WI38 (cell line): ENCODE measurements around the gene CCDC154.

Source experiments
- H3K4me3 ChIP-seq: 2 replicates; pipeline ENCODE4 v1.5.1; 2011; ENCODE audit warnings: low read depth, mild to moderate bottlenecking, control low read depth, low read length
- TF ChIP-seq, protein P1 (sequence below): IDR thresholded peaks from 2 replicates; pipeline ENCODE4 v1.5.1; 2012; ENCODE audit warnings: low read depth, mild to moderate bottlenecking, control low read depth, low read length

Gene CCDC154, protein sequence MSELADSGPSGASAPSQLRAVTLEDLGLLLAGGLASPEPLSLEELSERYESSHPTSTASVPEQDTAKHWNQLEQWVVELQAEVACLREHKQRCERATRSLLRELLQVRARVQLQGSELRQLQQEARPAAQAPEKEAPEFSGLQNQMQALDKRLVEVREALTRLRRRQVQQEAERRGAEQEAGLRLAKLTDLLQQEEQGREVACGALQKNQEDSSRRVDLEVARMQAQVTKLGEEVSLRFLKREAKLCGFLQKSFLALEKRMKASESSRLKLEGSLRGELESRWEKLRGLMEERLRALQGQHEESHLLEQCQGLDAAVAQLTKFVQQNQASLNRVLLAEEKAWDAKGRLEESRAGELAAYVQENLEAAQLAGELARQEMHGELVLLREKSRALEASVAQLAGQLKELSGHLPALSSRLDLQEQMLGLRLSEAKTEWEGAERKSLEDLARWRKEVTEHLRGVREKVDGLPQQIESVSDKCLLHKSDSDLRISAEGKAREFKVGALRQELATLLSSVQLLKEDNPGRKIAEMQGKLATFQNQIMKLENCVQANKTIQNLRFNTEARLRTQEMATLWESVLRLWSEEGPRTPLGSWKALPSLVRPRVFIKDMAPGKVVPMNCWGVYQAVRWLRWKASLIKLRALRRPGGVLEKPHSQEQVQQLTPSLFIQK

DNA sequence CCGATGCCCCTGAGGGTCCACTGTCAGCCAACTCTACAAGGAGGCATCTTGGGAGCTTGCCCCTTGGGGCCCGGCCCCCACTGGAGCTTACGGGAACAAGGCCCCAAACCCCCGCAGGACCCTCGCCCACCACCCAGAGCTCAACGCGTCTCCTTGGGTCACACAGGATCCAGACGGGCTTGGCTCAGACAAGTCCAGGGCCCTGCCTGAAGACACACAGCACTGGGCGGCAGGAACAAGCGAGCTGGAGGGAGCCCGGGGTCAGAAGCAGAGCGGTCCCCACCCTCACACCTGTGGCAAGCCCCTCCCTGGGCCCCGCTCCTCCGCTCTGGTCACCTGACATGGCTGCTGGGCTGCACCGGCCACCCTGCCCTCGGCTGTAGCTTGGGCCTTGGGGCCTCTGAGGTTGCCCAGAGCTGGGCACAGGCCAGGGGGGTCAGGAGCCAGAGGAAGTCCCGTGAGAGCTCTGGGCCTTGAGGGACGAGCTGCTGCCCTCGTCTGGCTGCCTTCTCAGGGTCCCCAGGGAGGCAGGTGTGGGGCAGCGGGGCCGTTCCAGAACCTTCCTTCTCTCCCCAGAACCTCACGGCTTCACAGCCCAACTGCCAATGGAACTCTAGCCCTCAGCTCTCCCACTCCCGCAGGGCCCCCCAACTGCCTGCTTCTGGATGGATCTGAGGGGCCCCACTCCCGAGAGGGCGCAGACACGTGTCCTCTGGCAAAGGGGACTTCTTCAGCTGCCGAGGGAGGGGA lies at the start of gene CCDC154:
Gene CCDC154, minus strand, starts transcription at position 577 of the 750 bp plus-strand sequence. Its CDS starts 234 bp downstream, at position 343.
- TF ChIP-seq, protein P1, sequence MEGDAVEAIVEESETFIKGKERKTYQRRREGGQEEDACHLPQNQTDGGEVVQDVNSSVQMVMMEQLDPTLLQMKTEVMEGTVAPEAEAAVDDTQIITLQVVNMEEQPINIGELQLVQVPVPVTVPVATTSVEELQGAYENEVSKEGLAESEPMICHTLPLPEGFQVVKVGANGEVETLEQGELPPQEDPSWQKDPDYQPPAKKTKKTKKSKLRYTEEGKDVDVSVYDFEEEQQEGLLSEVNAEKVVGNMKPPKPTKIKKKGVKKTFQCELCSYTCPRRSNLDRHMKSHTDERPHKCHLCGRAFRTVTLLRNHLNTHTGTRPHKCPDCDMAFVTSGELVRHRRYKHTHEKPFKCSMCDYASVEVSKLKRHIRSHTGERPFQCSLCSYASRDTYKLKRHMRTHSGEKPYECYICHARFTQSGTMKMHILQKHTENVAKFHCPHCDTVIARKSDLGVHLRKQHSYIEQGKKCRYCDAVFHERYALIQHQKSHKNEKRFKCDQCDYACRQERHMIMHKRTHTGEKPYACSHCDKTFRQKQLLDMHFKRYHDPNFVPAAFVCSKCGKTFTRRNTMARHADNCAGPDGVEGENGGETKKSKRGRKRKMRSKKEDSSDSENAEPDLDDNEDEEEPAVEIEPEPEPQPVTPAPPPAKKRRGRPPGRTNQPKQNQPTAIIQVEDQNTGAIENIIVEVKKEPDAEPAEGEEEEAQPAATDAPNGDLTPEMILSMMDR = no peak
- H3K4me3 ChIP-seq = no peak within 1 kb of the TSS

DNA sequence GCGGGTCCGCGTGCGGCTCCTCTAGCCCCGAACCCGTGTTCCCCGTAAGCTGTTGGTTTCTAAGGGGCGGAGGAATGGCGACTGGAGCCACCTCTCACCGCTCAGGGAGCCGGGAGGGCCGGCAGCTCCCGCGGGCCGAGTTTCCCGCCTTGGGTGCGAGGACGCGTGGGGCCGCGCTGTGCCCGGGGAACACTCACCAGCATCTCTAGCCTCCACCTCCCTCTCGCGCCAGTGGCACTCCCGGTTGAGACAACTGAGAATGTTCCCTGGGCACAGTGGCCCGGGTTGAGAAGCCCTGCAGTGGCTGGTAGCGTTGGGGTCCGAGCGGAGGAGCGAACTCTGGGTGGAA lies 49.4 kb upstream of the CCDC154 start:
- peak overlapping the region; percentile 86 for H3K4me3 ChIP-seq
- TF ChIP-seq, protein P1 = no peak

DNA sequence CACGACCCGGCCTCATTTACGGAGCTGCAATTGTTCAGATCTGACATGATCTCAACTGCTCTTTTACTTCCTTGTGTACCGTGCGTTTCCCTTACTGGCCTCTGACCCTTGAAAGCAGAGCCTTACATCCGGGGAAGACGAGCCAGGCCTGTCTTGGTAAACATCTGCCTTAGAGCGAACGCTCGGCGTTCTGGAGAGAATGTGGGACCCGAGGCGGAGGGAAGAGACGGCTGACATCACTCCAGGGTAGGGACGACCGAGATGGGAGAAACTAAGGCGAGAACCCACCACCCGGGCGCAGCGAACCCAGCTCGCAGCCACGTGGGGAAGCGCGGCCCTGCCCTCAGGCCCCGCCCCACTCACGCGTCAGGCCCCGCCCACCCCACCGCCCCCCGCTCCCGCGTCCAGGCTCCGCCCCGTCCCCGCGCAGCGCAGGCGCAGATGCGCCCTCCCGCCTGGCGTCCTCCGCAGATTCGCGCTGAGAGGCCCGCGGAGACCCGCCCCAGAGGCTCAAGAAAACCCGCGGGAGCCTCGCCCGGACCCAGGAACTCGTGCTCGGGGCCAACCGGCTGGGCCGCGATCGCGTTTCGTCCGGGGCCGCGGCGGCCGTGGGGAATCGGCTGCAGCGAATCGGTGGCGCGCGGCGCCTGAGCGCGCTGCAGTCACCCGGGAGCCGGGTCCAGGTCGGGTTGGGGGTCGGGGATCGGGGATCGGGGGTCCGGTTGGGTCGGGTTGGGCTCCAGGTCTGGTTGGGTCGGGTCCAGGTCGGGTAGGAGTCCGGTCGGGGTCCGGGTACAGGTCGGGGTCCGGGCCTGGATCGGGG lies 48.8 kb upstream of the CCDC154 start, which contains the start of gene TELO2:
Gene TELO2, plus strand, starts transcription at position 438 of the 823 bp plus-strand sequence. CDS start 922 bp downstream, outside the sequence.
- peak within 1 kb of the TSS; percentile 86 for H3K4me3 ChIP-seq
- TF ChIP-seq, protein P1 = no peak

DNA sequence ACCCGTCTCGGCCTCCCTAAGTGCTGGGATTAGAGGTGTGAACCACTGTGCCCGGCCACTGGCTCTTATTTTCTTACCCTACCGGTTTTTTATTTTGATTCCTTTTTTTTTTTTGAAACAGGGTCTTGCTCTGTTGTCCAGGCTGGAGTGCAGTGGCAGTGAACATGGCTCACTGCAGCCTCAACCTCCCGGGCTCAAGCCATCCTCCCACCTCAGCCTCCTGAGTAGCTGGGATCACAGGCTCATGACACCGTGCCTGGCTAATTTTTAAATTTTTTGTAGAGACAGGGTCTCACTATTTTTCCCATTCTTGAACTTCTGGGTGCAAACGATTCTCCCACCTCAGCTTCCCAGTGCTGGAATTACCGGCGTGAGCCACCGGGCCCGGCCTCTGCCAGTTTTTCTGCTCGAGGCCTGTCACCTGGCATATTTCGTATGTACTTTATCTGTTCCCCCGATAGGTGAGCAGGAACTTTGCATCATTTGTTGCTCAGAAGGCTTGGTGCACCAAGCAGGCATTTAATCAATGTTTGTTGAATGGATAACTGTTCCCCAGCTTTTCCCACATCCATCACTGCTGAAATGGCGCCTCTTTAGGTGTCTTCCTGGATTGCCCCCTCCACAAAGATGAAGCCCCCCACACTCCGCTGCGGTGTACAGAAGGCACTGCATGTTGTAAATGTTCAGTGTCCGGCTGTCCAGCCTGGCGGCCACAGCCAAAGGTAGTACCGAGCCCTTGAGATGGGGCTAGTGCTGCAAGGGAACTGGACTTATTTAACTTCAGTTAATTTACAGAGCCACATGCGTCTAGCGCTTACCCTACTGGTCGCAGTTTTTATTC lies 47.9 kb upstream of the CCDC154 start:
- TF ChIP-seq, protein P1 = no peak
- H3K4me3 ChIP-seq = no peak overlapping the region; the same call in 1 of the 2 replicates

DNA sequence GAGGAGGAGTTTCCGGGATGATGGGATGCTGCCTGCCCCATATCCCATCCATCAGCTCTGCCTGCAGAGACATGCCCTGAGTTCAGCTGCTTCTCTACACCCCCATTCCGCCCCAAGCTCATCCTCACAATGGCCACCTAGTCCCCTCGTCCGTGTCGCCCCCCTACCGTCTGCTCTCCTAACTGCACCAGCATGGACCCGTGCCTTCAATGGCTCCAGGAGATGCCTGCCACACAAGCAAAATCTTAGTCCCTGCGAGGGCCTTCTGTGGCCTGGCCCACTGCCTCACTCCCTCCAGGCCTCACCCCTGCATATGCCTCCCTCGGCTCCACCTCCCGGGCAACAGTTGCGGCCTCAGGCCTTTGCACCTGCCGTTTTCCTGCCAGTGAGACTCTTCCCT lies 47.0 kb upstream of the CCDC154 start:
- TF ChIP-seq, protein P1 = no peak
- H3K4me3 ChIP-seq = no peak overlapping the region

DNA sequence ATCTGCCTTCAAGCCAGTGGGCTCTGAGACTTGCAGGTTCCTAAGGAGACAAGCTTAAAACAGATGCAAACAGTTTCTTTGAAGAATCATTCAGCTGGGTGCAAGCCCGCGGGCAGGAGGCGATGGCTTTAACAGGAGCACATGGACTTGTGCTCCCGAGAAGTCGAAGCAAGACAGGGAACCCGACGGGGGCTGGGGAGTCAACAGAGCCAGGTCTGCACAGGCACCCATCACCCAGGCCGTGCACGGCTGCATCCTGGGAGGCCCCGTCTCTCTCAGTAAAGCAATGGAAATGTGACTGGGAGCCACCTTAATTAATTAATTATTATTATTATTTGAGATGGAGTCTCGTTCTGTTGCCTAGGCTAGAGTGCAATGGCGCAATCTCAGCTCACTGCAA lies 44.7 kb upstream of the CCDC154 start:
- no peak overlapping the region for H3K4me3 ChIP-seq
- TF ChIP-seq, protein P1 = no peak
